ENCODE results near the gene HPS4.

The HPS4 gene

DNA sequence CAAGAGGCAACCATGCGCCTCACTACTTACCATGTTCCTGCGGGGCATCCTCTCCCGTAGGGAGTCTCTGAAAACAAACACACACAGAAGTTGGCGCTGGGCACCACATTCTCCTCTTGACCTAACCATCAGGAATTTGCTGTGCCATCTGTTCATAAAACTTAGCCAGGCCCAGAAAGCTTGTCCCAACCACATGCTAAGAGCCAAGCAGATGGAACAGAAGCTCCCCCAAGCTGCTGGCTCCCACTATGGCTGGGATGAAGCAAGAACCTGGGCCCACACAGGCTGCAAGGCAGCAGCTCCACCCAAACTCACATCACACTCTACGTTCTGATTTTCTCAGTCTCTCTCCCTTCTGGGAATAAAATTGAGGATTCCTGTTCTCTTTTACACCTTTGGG lies 17.4 kb downstream of the HPS4 start:
- no peak overlapping the region for H3K4me3 ChIP-seq (ENCODE audit: low read depth, low read length)
- peaks cover 92% of the 10 kb centered on the region for H3K36me3 ChIP-seq (ENCODE audit: control insufficient read depth, insufficient read depth, low read length)

DNA sequence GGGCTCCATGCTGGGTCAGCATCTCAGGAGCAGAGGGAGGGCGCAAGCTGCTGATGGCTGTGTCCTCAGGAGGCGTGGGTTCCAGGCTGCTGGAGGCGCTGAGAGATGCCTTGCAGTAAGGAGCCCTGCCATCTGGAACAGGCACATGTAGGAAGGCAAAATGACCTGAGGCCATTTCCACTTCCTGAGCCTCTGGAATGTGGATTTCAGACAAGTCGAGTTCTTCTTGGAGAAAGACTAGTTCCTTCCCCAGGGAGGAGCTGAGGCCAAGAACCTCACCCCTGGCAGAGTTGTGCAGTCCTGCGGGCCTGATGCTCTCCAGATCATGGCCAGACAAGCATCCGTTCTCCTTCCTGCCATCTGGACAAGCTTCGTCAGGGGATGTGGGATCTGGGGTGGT lies 19.3 kb downstream of the HPS4 start:
- H3K4me1 ChIP-seq (ENCODE audit: control insufficient read depth, insufficient read depth, low read length): peaks cover 3% of the 10 kb centered on the region; the same call in 1 of the 2 replicates
- no peaks in the 10 kb centered on the region for H3K27me3 ChIP-seq (ENCODE audit: control insufficient read depth, insufficient read depth, low read length)
- no peak overlapping the region for H3K9ac ChIP-seq (ENCODE audit: low read depth, low read length)
- H3K9me3 ChIP-seq (ENCODE audit: control insufficient read depth, insufficient read depth, low read length): no peaks in the 10 kb centered on the region
- no peak overlapping the region for H3K4me3 ChIP-seq (ENCODE audit: low read depth, low read length)
- H3K27ac ChIP-seq (ENCODE audit: low read depth, low read length): no peak overlapping the region
- peaks cover 86% of the 10 kb centered on the region for H3K36me3 ChIP-seq (ENCODE audit: control insufficient read depth, insufficient read depth, low read length)

More for the DNA sequence above, 17.4 kb downstream of the HPS4 start:
- no peak overlapping the region for H3K27ac ChIP-seq (ENCODE audit: low read depth, low read length)
- no peaks in the 10 kb centered on the region for H3K9me3 ChIP-seq (ENCODE audit: control insufficient read depth, insufficient read depth, low read length)
- no peaks in the 10 kb centered on the region for H3K27me3 ChIP-seq (ENCODE audit: control insufficient read depth, insufficient read depth, low read length)
- H3K4me1 ChIP-seq (ENCODE audit: control insufficient read depth, insufficient read depth, low read length): peaks cover 3% of the 10 kb centered on the region; the same call in 1 of the 2 replicates
- no peak overlapping the region for H3K9ac ChIP-seq (ENCODE audit: low read depth, low read length)

GRCh38 chr22:26463688-26464087 lies 19.9 kb downstream of the HPS4 start:
- H3K36me3 ChIP-seq (ENCODE audit: control insufficient read depth, insufficient read depth, low read length): peaks cover 85% of the 10 kb centered on the region

GRCh38 chr22:26463101-26463661 lies 20.4 kb downstream of the HPS4 start:
- Histone ChIP-seq H3K9me3 (ENCODE audit: control insufficient read depth, insufficient read depth, low read length) (no peaks in the 10 kb centered on the region), H3K27ac (ENCODE audit: low read depth, low read length) (no peak overlapping the region), H3K4me3 (ENCODE audit: low read depth, low read length) (no peak overlapping the region), H3K27me3 (ENCODE audit: control insufficient read depth, insufficient read depth, low read length) (no peaks in the 10 kb centered on the region), H3K9ac (ENCODE audit: low read depth, low read length) (no peak overlapping the region), H3K36me3 (ENCODE audit: control insufficient read depth, insufficient read depth, low read length) (peaks cover 85% of the 10 kb centered on the region), H3K4me1 (ENCODE audit: control insufficient read depth, insufficient read depth, low read length) (peaks cover 3% of the 10 kb centered on the region; the same call in 1 of the 2 replicates)

More at GRCh38 chr22:26463688-26464087, 19.9 kb downstream of the HPS4 start:
- no peak overlapping the region for H3K27ac ChIP-seq (ENCODE audit: low read depth, low read length)
- H3K4me3 ChIP-seq (ENCODE audit: low read depth, low read length): no peak overlapping the region
- peaks cover 3% of the 10 kb centered on the region; the same call in 1 of the 2 replicates for H3K4me1 ChIP-seq (ENCODE audit: control insufficient read depth, insufficient read depth, low read length)
- no peaks in the 10 kb centered on the region for H3K9me3 ChIP-seq (ENCODE audit: control insufficient read depth, insufficient read depth, low read length)
- H3K9ac ChIP-seq (ENCODE audit: low read depth, low read length): no peak overlapping the region
- H3K27me3 ChIP-seq (ENCODE audit: control insufficient read depth, insufficient read depth, low read length): no peaks in the 10 kb centered on the region

DNA sequence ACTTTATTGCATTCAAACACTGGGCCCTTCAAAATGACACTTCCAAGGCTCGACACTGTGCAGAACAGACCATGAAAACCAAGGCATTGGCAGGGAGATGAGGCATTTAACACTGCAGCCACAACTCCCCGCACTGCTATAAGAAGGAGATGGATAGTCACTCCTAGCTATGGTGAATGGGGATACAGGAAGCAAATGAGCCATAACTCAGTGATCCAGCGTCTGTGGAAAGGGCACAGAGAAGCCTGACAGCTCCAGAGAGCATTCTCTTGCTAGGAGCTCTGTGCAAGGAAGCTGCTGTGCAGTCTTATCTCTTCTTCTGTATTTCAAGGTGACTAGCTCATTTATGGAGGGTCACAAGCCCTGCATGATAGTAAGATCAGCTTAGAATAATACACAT lies 20.9 kb downstream of the HPS4 start:
- Histone ChIP-seq H3K9me3 (ENCODE audit: control insufficient read depth, insufficient read depth, low read length) (no peaks in the 10 kb centered on the region), H3K27me3 (ENCODE audit: control insufficient read depth, insufficient read depth, low read length) (no peaks in the 10 kb centered on the region), H3K9ac (ENCODE audit: low read depth, low read length) (no peak overlapping the region), H3K36me3 (ENCODE audit: control insufficient read depth, insufficient read depth, low read length) (peaks cover 85% of the 10 kb centered on the region), H3K27ac (ENCODE audit: low read depth, low read length) (no peak overlapping the region), H3K4me1 (ENCODE audit: control insufficient read depth, insufficient read depth, low read length) (peaks cover 3% of the 10 kb centered on the region; the same call in 1 of the 2 replicates), H3K4me3 (ENCODE audit: low read depth, low read length) (no peak overlapping the region)

- Histone ChIP-seq H3K27ac (ENCODE audit: low read depth, low read length) (no peak overlapping the region), H3K27me3 (ENCODE audit: control insufficient read depth, insufficient read depth, low read length) (no peaks in the 10 kb centered on the region), H3K4me3 (ENCODE audit: low read depth, low read length) (no peak overlapping the region), H3K9me3 (ENCODE audit: control insufficient read depth, insufficient read depth, low read length) (no peaks in the 10 kb centered on the region), H3K4me1 (ENCODE audit: control insufficient read depth, insufficient read depth, low read length) (peaks cover 3% of the 10 kb centered on the region; the same call in 1 of the 2 replicates), H3K9ac (ENCODE audit: low read depth, low read length) (no peak overlapping the region), H3K36me3 (ENCODE audit: control insufficient read depth, insufficient read depth, low read length) (peaks cover 84% of the 10 kb centered on the region)
These were observed 21.5 kb downstream of the HPS4 start for GRCh38 chr22:26462051-26462450.

GRCh38 chr22:26461188-26461810 lies 22.3 kb downstream of the HPS4 start:
- H3K36me3 ChIP-seq (ENCODE audit: control insufficient read depth, insufficient read depth, low read length): peaks cover 79% of the 10 kb centered on the region
- no peak overlapping the region for H3K4me3 ChIP-seq (ENCODE audit: low read depth, low read length)
- H3K27ac ChIP-seq (ENCODE audit: low read depth, low read length): no peak overlapping the region
- no peak overlapping the region for H3K9ac ChIP-seq (ENCODE audit: low read depth, low read length)
- no peaks in the 10 kb centered on the region for H3K9me3 ChIP-seq (ENCODE audit: control insufficient read depth, insufficient read depth, low read length)
- H3K4me1 ChIP-seq (ENCODE audit: control insufficient read depth, insufficient read depth, low read length): peaks cover 3% of the 10 kb centered on the region; the same call in 1 of the 2 replicates
- no peaks in the 10 kb centered on the region for H3K27me3 ChIP-seq (ENCODE audit: control insufficient read depth, insufficient read depth, low read length)

GRCh38 chr22:26460202-26460601 lies 23.4 kb downstream of the HPS4 start:
- Histone ChIP-seq H3K36me3 (ENCODE audit: control insufficient read depth, insufficient read depth, low read length) (peaks cover 74% of the 10 kb centered on the region), H3K27ac (ENCODE audit: low read depth, low read length) (no peak overlapping the region), H3K4me1 (ENCODE audit: control insufficient read depth, insufficient read depth, low read length) (peaks cover 3% of the 10 kb centered on the region; the same call in 1 of the 2 replicates), H3K9me3 (ENCODE audit: control insufficient read depth, insufficient read depth, low read length) (no peaks in the 10 kb centered on the region), H3K27me3 (ENCODE audit: control insufficient read depth, insufficient read depth, low read length) (no peaks in the 10 kb centered on the region), H3K4me3 (ENCODE audit: low read depth, low read length) (no peak overlapping the region), H3K9ac (ENCODE audit: low read depth, low read length) (no peak overlapping the region)

- H3K27ac ChIP-seq (ENCODE audit: low read depth, low read length): no peak overlapping the region
- H3K4me3 ChIP-seq (ENCODE audit: low read depth, low read length): no peak overlapping the region
- H3K36me3 ChIP-seq (ENCODE audit: control insufficient read depth, insufficient read depth, low read length): peaks cover 64% of the 10 kb centered on the region
- no peaks in the 10 kb centered on the region for H3K9me3 ChIP-seq (ENCODE audit: control insufficient read depth, insufficient read depth, low read length)
- no peaks in the 10 kb centered on the region for H3K27me3 ChIP-seq (ENCODE audit: control insufficient read depth, insufficient read depth, low read length)
- peaks cover 3% of the 10 kb centered on the region; the same call in 1 of the 2 replicates for H3K4me1 ChIP-seq (ENCODE audit: control insufficient read depth, insufficient read depth, low read length)
- H3K9ac ChIP-seq (ENCODE audit: low read depth, low read length): no peak overlapping the region
These were observed 25.8 kb downstream of the HPS4 start for GRCh38 chr22:26457661-26458272.

DNA sequence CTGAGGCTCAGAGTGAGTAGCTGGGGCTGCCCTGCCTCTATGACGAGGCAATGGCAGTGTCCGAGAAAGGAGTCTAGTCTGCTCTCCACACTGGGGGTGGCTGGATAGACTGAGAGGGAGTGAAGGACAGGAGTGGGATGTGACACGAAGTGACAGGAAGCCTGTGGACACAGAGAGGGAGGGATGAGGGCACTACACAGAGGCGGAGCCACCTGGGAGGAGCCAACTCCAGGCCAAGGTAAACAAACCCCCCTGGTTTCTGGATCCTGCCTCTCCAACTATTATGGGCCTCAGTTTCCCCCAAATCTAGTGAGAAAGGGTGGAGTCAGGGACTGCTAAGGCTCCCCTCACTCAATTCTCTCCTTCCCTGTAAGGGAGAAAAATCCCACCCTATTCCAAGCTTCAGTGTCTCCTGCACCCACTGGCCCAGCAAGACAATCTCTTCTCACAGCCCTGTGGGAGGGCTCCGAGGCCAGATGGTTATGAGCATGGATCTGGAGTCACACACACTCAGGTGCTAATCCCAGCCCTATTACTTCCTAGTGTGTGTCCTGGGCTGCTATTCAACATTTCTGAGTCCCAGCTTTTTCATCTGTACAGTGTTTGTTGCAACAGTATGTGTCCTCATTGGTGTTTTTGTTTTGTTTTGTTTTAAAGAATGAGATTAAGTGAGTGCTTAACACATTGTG lies 29.6 kb downstream of the HPS4 start:
- peaks cover 66% of the 10 kb centered on the region for H3K36me3 ChIP-seq (ENCODE audit: control insufficient read depth, insufficient read depth, low read length)
- no peaks in the 10 kb centered on the region for H3K27me3 ChIP-seq (ENCODE audit: control insufficient read depth, insufficient read depth, low read length)
- H3K4me1 ChIP-seq (ENCODE audit: control insufficient read depth, insufficient read depth, low read length): no peaks in the 10 kb centered on the region
- H3K27ac ChIP-seq (ENCODE audit: low read depth, low read length): no peak overlapping the region
- no peak overlapping the region for H3K9ac ChIP-seq (ENCODE audit: low read depth, low read length)
- H3K4me3 ChIP-seq (ENCODE audit: low read depth, low read length): no peak overlapping the region
- H3K9me3 ChIP-seq (ENCODE audit: control insufficient read depth, insufficient read depth, low read length): no peaks in the 10 kb centered on the region

- Histone ChIP-seq H3K36me3 (ENCODE audit: control insufficient read depth, insufficient read depth, low read length) (peaks cover 58% of the 10 kb centered on the region), H3K9ac (ENCODE audit: low read depth, low read length) (no peak overlapping the region), H3K4me1 (ENCODE audit: control insufficient read depth, insufficient read depth, low read length) (no peaks in the 10 kb centered on the region), H3K9me3 (ENCODE audit: control insufficient read depth, insufficient read depth, low read length) (no peaks in the 10 kb centered on the region), H3K4me3 (ENCODE audit: low read depth, low read length) (no peak overlapping the region), H3K27ac (ENCODE audit: low read depth, low read length) (no peak overlapping the region), H3K27me3 (ENCODE audit: control insufficient read depth, insufficient read depth, low read length) (no peaks in the 10 kb centered on the region)
These were observed 30.4 kb downstream of the HPS4 start for GRCh38 chr22:26453216-26453615.
